Upper lobe of left lung (tissue), 4 donors: ENCODE results near the gene TCEANC2.

Source experiments
- CTCF ChIP-seq, 6 experiments: fragments of 450-650 bp in 4 of 6; fragments of 200-600 bp in 2 of 6; sonication (generic) in 2 of 6; IDR thresholded peaks; one replicate each; pipeline ENCODE4 v1.5.1; 2016 to 2019; ENCODE audit warnings: antibody characterized with exemption in 6 of 6
- EP300 ChIP-seq, 4 donors: sonication (generic); formaldehyde crosslinking; IDR thresholded peaks; one replicate each; pipeline ENCODE4 v1.5.1; 2017; ENCODE audit warnings: antibody characterized with exemption in 4 of 4, control low read depth in 2 of 4

DNA sequence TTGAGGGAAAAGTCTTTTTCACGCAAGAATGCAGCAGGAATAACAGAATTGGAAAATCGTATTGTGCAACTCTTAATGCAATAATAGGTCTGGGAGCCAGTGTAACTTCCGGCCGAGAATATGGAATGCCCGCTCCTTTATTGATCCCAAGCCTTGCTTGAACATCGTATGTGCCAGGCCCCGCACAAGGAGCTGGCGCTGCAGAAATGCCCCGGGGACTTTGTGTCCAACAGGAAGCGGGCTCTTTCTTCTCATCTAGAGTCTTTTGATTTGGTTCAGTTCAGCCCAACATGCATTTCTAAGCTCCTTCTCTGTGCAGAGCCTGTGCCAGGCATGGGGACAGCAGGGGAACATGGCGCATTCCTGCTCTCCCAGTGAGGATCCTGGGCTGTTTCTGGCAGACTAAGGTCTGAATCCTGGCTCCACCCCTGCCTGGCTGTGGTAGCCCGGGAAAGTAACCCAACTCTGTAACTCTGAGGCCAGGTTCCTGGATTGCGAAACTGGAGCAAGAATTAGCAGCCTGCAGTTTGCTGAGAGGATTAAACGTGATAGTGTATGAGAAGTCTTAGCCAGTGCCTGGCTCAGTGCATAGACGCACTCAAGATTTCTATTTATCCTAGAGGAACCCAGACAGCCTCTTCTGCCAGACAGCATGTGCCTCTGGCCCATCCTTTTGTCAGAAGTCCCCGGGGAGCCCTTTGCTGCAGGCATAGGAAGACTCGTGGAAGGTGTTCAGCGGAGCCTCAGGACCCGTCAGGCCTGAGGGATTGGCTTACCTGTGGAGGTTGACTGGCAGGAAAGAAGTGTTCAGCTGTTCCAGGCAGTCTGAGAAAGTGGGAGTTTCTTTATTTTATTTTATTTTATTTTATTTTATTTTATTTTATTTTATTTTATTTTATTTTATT is 100.4 kb downstream of the TCEANC2 start:
- TF ChIP-seq CTCF (IDR thresholded peaks at IDR 0.05) (no peak), EP300 (IDR thresholded peaks at IDR 0.05) (no peak)
